Stimulated activated naive CD8-positive, alpha-beta T cell treated with anti-CD3 and anti-CD28 coated beads, Interleukin-15, Interleukin-2, amounts not matched to agents 100 ng/mL and 50 ng/mL, for 24 hours (primary cell): Measurements from ENCODE around the gene AHDC1.

Experiments used
- H3K27ac Mint-ChIP-seq: one replicate; pipeline ENCODE4 v1.8.0; 2021; ENCODE audit warnings: mild to moderate bottlenecking, mixed read lengths
- H3K27me3 Mint-ChIP-seq: one replicate; pipeline ENCODE4 v1.8.0; 2021; ENCODE audit warnings: mixed read lengths
- H3K36me3 Mint-ChIP-seq: one replicate; pipeline ENCODE4 v1.8.0; 2021; ENCODE audit warnings: low read depth, mixed read lengths
- H3K4me1 Mint-ChIP-seq: one replicate; pipeline ENCODE4 v1.8.0; 2021; ENCODE audit warnings: low read depth, mixed read lengths
- H3K4me3 Mint-ChIP-seq: one replicate; pipeline ENCODE4 v1.8.0; 2021; ENCODE audit warnings: mild to moderate bottlenecking, mixed read lengths
- H3K9me3 Mint-ChIP-seq: one replicate; pipeline ENCODE4 v1.8.0; 2021; ENCODE audit warnings: mixed read lengths

The AHDC1 gene

GRCh38 chr1:27563591-27564471 lies 40.1 kb downstream of the AHDC1 start:
- Mint-ChIP-seq H3K27ac (no peak overlapping the region), H3K36me3 (no peaks in the 10 kb centered on the region), H3K9me3 (no peaks in the 10 kb centered on the region), H3K4me3 (no peak overlapping the region), H3K27me3 (no peaks in the 10 kb centered on the region), H3K4me1 (peaks cover 22% of the 10 kb centered on the region)

- no peaks in the 10 kb centered on the region for H3K36me3 Mint-ChIP-seq
- no peak overlapping the region for H3K27ac Mint-ChIP-seq
- peaks cover 20% of the 10 kb centered on the region for H3K4me1 Mint-ChIP-seq
- no peaks in the 10 kb centered on the region for H3K27me3 Mint-ChIP-seq
- no peak overlapping the region for H3K4me3 Mint-ChIP-seq
- no peaks in the 10 kb centered on the region for H3K9me3 Mint-ChIP-seq
These were observed 40.7 kb downstream of the AHDC1 start for GRCh38 chr1:27563341-27563590.

GRCh38 chr1:27562534-27563340 lies 41.2 kb downstream of the AHDC1 start:
- H3K36me3 Mint-ChIP-seq: no peaks in the 10 kb centered on the region
- no peak overlapping the region for H3K27ac Mint-ChIP-seq
- peaks cover 15% of the 10 kb centered on the region for H3K4me1 Mint-ChIP-seq
- H3K4me3 Mint-ChIP-seq: no peak overlapping the region
- H3K27me3 Mint-ChIP-seq: no peaks in the 10 kb centered on the region
- no peaks in the 10 kb centered on the region for H3K9me3 Mint-ChIP-seq

- Mint-ChIP-seq H3K4me1 (peaks cover 19% of the 10 kb centered on the region), H3K27me3 (no peaks in the 10 kb centered on the region), H3K36me3 (no peaks in the 10 kb centered on the region), H3K9me3 (no peaks in the 10 kb centered on the region), H3K4me3 (no peak overlapping the region), H3K27ac (no peak overlapping the region)
These were observed 41.9 kb downstream of the AHDC1 start for GRCh38 chr1:27562021-27562420.

- Mint-ChIP-seq H3K36me3 (no peaks in the 10 kb centered on the region), H3K4me3 (no peak overlapping the region), H3K9me3 (no peaks in the 10 kb centered on the region), H3K4me1 (peaks cover 25% of the 10 kb centered on the region), H3K27ac (no peak overlapping the region), H3K27me3 (no peaks in the 10 kb centered on the region)
These were observed 42.6 kb downstream of the AHDC1 start for GRCh38 chr1:27561124-27561899.

GRCh38 chr1:27560268-27561123 lies 43.4 kb downstream of the AHDC1 start:
- Mint-ChIP-seq H3K4me1 (peaks cover 33% of the 10 kb centered on the region), H3K4me3 (no peak overlapping the region), H3K27ac (no peak overlapping the region), H3K27me3 (no peaks in the 10 kb centered on the region), H3K9me3 (no peaks in the 10 kb centered on the region), H3K36me3 (no peaks in the 10 kb centered on the region)

GRCh38 chr1:27559466-27560030 lies 44.4 kb downstream of the AHDC1 start:
- no peaks in the 10 kb centered on the region for H3K9me3 Mint-ChIP-seq
- no peak overlapping the region for H3K27ac Mint-ChIP-seq
- no peaks in the 10 kb centered on the region for H3K36me3 Mint-ChIP-seq
- H3K27me3 Mint-ChIP-seq: no peaks in the 10 kb centered on the region
- H3K4me3 Mint-ChIP-seq: no peak overlapping the region
- peaks cover 33% of the 10 kb centered on the region for H3K4me1 Mint-ChIP-seq

GRCh38 chr1:27557596-27558340 lies 46.2 kb downstream of the AHDC1 start:
- H3K4me1 Mint-ChIP-seq: peaks cover 23% of the 10 kb centered on the region
- H3K4me3 Mint-ChIP-seq: no peak overlapping the region

GRCh38 chr1:27556781-27557595 lies 47.0 kb downstream of the AHDC1 start:
- Mint-ChIP-seq H3K27ac (peak overlapping the region; percentile 82), H3K27me3 (no peaks in the 10 kb centered on the region), H3K4me1 (peaks cover 19% of the 10 kb centered on the region), H3K4me3 (no peak overlapping the region), H3K36me3 (no peaks in the 10 kb centered on the region), H3K9me3 (no peaks in the 10 kb centered on the region)

More at GRCh38 chr1:27557596-27558340, 46.2 kb downstream of the AHDC1 start:
- Mint-ChIP-seq H3K27me3 (no peaks in the 10 kb centered on the region), H3K36me3 (no peaks in the 10 kb centered on the region), H3K27ac (no peak overlapping the region), H3K9me3 (no peaks in the 10 kb centered on the region)

- Mint-ChIP-seq H3K9me3 (no peaks in the 10 kb centered on the region), H3K27ac (peak overlapping the region; percentile 82), H3K36me3 (no peaks in the 10 kb centered on the region), H3K27me3 (no peaks in the 10 kb centered on the region), H3K4me1 (peaks cover 19% of the 10 kb centered on the region), H3K4me3 (no peak overlapping the region)
These were observed 47.5 kb downstream of the AHDC1 start for GRCh38 chr1:27556435-27556780.

GRCh38 chr1:27555700-27556424 lies 48.1 kb downstream of the AHDC1 start:
- Mint-ChIP-seq H3K27ac (peak overlapping the region; percentile 82), H3K4me1 (peaks cover 19% of the 10 kb centered on the region), H3K4me3 (no peak overlapping the region), H3K36me3 (no peaks in the 10 kb centered on the region), H3K9me3 (no peaks in the 10 kb centered on the region), H3K27me3 (no peaks in the 10 kb centered on the region)

GRCh38 chr1:27554759-27555699 lies 48.9 kb downstream of the AHDC1 start:
- H3K27me3 Mint-ChIP-seq: no peaks in the 10 kb centered on the region
- peak overlapping the region; percentile 52 for H3K27ac Mint-ChIP-seq
- H3K4me1 Mint-ChIP-seq: peaks cover 19% of the 10 kb centered on the region
- H3K36me3 Mint-ChIP-seq: no peaks in the 10 kb centered on the region
- H3K9me3 Mint-ChIP-seq: no peaks in the 10 kb centered on the region
- H3K4me3 Mint-ChIP-seq: no peak overlapping the region
